GM23248 (cell line): ENCODE data around the gene TSG101.

Experiments
- EZH2 ChIP-seq: fragments of 200-600 bp; sonication (generic); IDR thresholded peaks from 2 replicates; pipeline ENCODE4 v1.6.1; 2018; ENCODE audit warnings: antibody characterized with exemption, mild to moderate bottlenecking; ENCODE audit not compliant: insufficient read depth, poor library complexity, severe bottlenecking
- EZH2phosphoT487 ChIP-seq: fragments of 200-600 bp; sonication (generic); IDR thresholded peaks from 2 replicates; pipeline ENCODE4 v1.6.1; 2018; ENCODE audit warnings: antibody characterized with exemption, moderate library complexity, mild to moderate bottlenecking, low read depth; ENCODE audit not compliant: insufficient read depth

DNA sequence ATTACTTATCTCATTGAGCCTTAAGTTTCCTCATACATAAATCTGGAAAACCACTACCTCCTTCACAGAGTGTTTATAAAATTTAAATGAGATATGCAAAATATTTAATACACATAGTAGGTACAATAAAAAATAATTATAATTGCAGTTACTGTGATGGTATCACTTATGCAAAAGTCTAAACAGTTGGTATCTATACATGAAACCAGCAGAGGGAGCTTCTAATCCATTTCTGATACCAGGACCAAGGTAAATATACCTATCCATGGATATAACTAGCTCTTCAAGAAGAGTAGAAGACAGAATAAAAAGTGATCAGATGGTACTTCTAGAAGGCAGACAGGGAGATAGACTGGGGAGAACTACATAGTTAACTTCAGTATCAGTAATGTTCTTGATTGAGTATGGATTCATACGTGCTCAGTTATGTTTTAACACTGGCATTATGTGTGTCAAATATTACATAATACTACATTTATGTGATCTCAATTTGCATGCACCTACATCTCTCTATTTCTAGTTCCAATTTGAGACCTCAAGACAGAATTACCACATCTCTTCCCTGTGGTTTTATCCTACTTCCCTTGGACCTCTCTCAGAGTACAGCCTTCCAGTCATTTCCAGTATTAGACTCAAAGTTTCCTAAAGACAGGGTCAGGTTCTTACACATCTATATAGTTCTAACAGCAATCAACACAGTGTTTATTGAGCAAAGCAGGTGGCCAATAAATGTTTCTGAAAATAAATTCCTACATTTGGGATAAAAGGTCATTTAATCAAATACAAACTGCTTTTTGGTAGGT, 13.7 kb upstream of the TSG101 start:
- no peak for TF ChIP-seq EZH2phosphoT487
- no peak for TF ChIP-seq EZH2
